Mesendoderm (in vitro differentiated cells): ENCODE results near the gene CYP26B1.

Source experiments
- DNase-seq: peaks from one replicate; pipeline ENCODE4 v3.0.0; 2013
- H2AK5ac ChIP-seq: 2 replicates; pipeline ENCODE4 v1.6.1; 2013; ENCODE audit warnings: low read length, inconsistent platforms
- H2BK120ac ChIP-seq: 2 replicates; pipeline ENCODE4 v1.6.1; 2013; ENCODE audit warnings: low read depth, mild to moderate bottlenecking, low read length, moderate library complexity, mixed read lengths
- H2BK15ac ChIP-seq: replicated peaks from 2 replicates; pipeline ENCODE4 v1.6.1; 2013; ENCODE audit warnings: low read depth, mild to moderate bottlenecking, moderate library complexity
- H2BK5ac ChIP-seq: 2 replicates; pipeline ENCODE4 v1.6.1; 2013; ENCODE audit warnings: low read length, inconsistent platforms
- H3K18ac ChIP-seq: 2 replicates; pipeline ENCODE4 v1.6.1; 2013; ENCODE audit warnings: mild to moderate bottlenecking, low read length, mixed read lengths
- H3K23ac ChIP-seq: one replicate; pipeline ENCODE4 v1.6.1; 2013; ENCODE audit warnings: low read length
- H3K27ac ChIP-seq: 2 replicates; pipeline ENCODE4 v1.5.1; 2013; ENCODE audit warnings: low read depth, mild to moderate bottlenecking, inconsistent platforms, low read length, moderate library complexity
- H3K27me3 ChIP-seq: 2 replicates; pipeline ENCODE4 v1.6.1; 2013; ENCODE audit warnings: low read length, control low read depth, mild to moderate bottlenecking, inconsistent platforms; ENCODE audit not compliant: insufficient read depth, poor library complexity
- H3K36me3 ChIP-seq: 2 replicates; pipeline ENCODE4 v1.6.1; 2013; ENCODE audit warnings: low read length, inconsistent platforms; ENCODE audit not compliant: control insufficient read depth, insufficient read depth
- H3K4ac ChIP-seq: one replicate; pipeline ENCODE4 v1.6.1; 2013; ENCODE audit warnings: low read depth, mild to moderate bottlenecking, low read length, moderate library complexity
- H3K4me1 ChIP-seq: 2 replicates; pipeline ENCODE4 v1.6.1; 2013; ENCODE audit warnings: low read depth, low read length, inconsistent platforms; ENCODE audit not compliant: control insufficient read depth
- H3K4me2 ChIP-seq: 2 replicates; pipeline ENCODE4 v1.6.1; 2013; ENCODE audit warnings: low read length
- H3K4me3 ChIP-seq: 2 replicates; pipeline ENCODE4 v1.5.1; 2013; ENCODE audit warnings: mild to moderate bottlenecking, low read length
- H3K56ac ChIP-seq: one replicate; pipeline ENCODE4 v1.6.1; 2013; ENCODE audit warnings: low read length
- H3K79me1 ChIP-seq: 2 replicates; pipeline ENCODE4 v1.6.1; 2013; ENCODE audit warnings: low read length, inconsistent platforms
- H3K79me2 ChIP-seq: 2 replicates; pipeline ENCODE4 v1.6.1; 2013; ENCODE audit warnings: mild to moderate bottlenecking, low read length; ENCODE audit not compliant: control insufficient read depth, insufficient read depth
- H3K9ac ChIP-seq: 2 replicates; pipeline ENCODE4 v1.6.1; 2013; ENCODE audit warnings: low read length, inconsistent platforms
- H4K5ac ChIP-seq: one replicate; pipeline ENCODE4 v1.6.1; 2013; ENCODE audit warnings: low read length
- H4K8ac ChIP-seq: one replicate; pipeline ENCODE4 v1.6.1; 2013; ENCODE audit warnings: low read depth, mild to moderate bottlenecking, control low read depth, low read length, moderate library complexity
- WGBS: extraction: QIAGEN DNeasy Blood & Tissue Kit; methylation state at CpG from one replicate; pipeline ENCODE4 v1.1.7; 2013; ENCODE audit warnings: low lambda C conversion rate, missing lambda C conversion rate; ENCODE audit not compliant: insufficient coverage; ENCODE audit errors: extremely low coverage; 5-methylcytosine and 5-hydroxymethylcytosine counted together

Gene CYP26B1

GRCh38 chr2:72175636-72176035 is 28.0 kb upstream of the CYP26B1 start:
- no CpG with 5 or more reads among the region's 4 CpGs for WGBS
- H4K8ac ChIP-seq = no peak overlapping the region

GRCh38 chr2:72173640-72174321 is 26.1 kb upstream of the CYP26B1 start:
- no peak overlapping the region for H3K9ac ChIP-seq
- WGBS = no CpG with 5 or more reads among the region's 8 CpGs
- no peak overlapping the region for H2BK120ac ChIP-seq
- no peak overlapping the region for H3K4me3 ChIP-seq
- H3K23ac ChIP-seq = no peak overlapping the region
- H3K36me3 ChIP-seq = no peaks in the 10 kb centered on the region
- H3K4me1 ChIP-seq = peaks cover 9% of the 10 kb centered on the region
- no peak overlapping the region for H2AK5ac ChIP-seq
- no peak overlapping the region for H2BK5ac ChIP-seq
- H3K4me2 ChIP-seq = no peak overlapping the region
- H3K27ac ChIP-seq = peak overlapping the region; percentile 15
- H3K27me3 ChIP-seq = no peaks in the 10 kb centered on the region
- no peaks in the 10 kb centered on the region for H3K79me1 ChIP-seq
- no peaks in the 10 kb centered on the region for H3K79me2 ChIP-seq
- H4K5ac ChIP-seq = no peak overlapping the region
- no peak overlapping the region for H3K4ac ChIP-seq
- no peak overlapping the region for H2BK15ac ChIP-seq
- peak; percentile 86 for DNase-seq
- no peak overlapping the region for H4K8ac ChIP-seq
- H3K56ac ChIP-seq = peak overlapping the region; percentile 56
- H3K18ac ChIP-seq = peak overlapping the region; percentile 33

More at GRCh38 chr2:72175636-72176035, 28.0 kb upstream of the CYP26B1 start:
- Histone ChIP-seq H3K9ac (no peak overlapping the region), H2BK5ac (no peak overlapping the region), H3K23ac (no peak overlapping the region), H3K4me1 (peaks cover 9% of the 10 kb centered on the region), H3K36me3 (no peaks in the 10 kb centered on the region), H3K56ac (no peak overlapping the region), H3K18ac (no peak overlapping the region), H3K79me1 (no peaks in the 10 kb centered on the region), H3K4ac (no peak overlapping the region), H2AK5ac (no peak overlapping the region), H3K27me3 (no peaks in the 10 kb centered on the region), H3K27ac (no peak overlapping the region), H3K4me2 (no peak overlapping the region), H2BK15ac (no peak overlapping the region), H3K79me2 (no peaks in the 10 kb centered on the region), H2BK120ac (no peak overlapping the region), H4K5ac (no peak overlapping the region), H3K4me3 (no peak overlapping the region)
- no peak for DNase-seq

- Histone ChIP-seq H3K56ac (no peak overlapping the region), H3K79me1 (no peaks in the 10 kb centered on the region), H3K36me3 (no peaks in the 10 kb centered on the region), H3K9ac (no peak overlapping the region), H3K4me3 (no peak overlapping the region), H3K18ac (no peak overlapping the region), H3K4ac (no peak overlapping the region), H2BK120ac (no peak overlapping the region), H2AK5ac (no peak overlapping the region), H3K4me1 (peaks cover 9% of the 10 kb centered on the region), H2BK5ac (no peak overlapping the region), H3K27ac (no peak overlapping the region), H2BK15ac (no peak overlapping the region), H4K5ac (no peak overlapping the region), H3K79me2 (no peaks in the 10 kb centered on the region), H4K8ac (no peak overlapping the region), H3K23ac (no peak overlapping the region), H3K27me3 (no peaks in the 10 kb centered on the region), H3K4me2 (no peak overlapping the region)
- no CpG with 5 or more reads among the region's 2 CpGs for WGBS
- no peak for DNase-seq
Measured at GRCh38 chr2:72172478-72172877, 24.8 kb upstream of the CYP26B1 start.

- no peak overlapping the region for H2BK120ac ChIP-seq
- no peak overlapping the region for H3K4ac ChIP-seq
- H2BK5ac ChIP-seq = no peak overlapping the region
- H4K8ac ChIP-seq = no peak overlapping the region
- WGBS = no CpG with 5 or more reads among the region's 3 CpGs
- H3K27me3 ChIP-seq = no peaks in the 10 kb centered on the region
- no peak overlapping the region for H2BK15ac ChIP-seq
- H3K4me2 ChIP-seq = no peak overlapping the region
- H3K9ac ChIP-seq = no peak overlapping the region
- no peak overlapping the region for H2AK5ac ChIP-seq
- H3K79me2 ChIP-seq = no peaks in the 10 kb centered on the region
- no peak overlapping the region for H3K23ac ChIP-seq
- no peak overlapping the region for H3K18ac ChIP-seq
- H3K4me3 ChIP-seq = no peak overlapping the region
- H3K36me3 ChIP-seq = no peaks in the 10 kb centered on the region
- no peaks in the 10 kb centered on the region for H3K79me1 ChIP-seq
- no peak overlapping the region for H4K5ac ChIP-seq
- no peak overlapping the region for H3K56ac ChIP-seq
- DNase-seq = no peak
- no peaks in the 10 kb centered on the region for H3K4me1 ChIP-seq
- no peak overlapping the region for H3K27ac ChIP-seq
Measured at GRCh38 chr2:72166279-72166678, 18.6 kb upstream of the CYP26B1 start.

- WGBS = no CpG with 5 or more reads among the region's 3 CpGs
- Histone ChIP-seq H2BK5ac (no peak overlapping the region), H2BK15ac (no peak overlapping the region)
Measured at GRCh38 chr2:72165792-72166191, 18.1 kb upstream of the CYP26B1 start.

GRCh38 chr2:72162574-72162973 is 14.9 kb upstream of the CYP26B1 start:
- Histone ChIP-seq H4K8ac (no peak overlapping the region), H3K4me1 (no peaks in the 10 kb centered on the region), H3K27me3 (no peaks in the 10 kb centered on the region), H3K36me3 (no peaks in the 10 kb centered on the region), H3K27ac (no peak overlapping the region), H2BK5ac (no peak overlapping the region), H4K5ac (no peak overlapping the region), H2BK120ac (no peak overlapping the region), H3K4me2 (no peak overlapping the region), H3K79me2 (no peaks in the 10 kb centered on the region), H3K9ac (no peak overlapping the region), H3K18ac (no peak overlapping the region), H2BK15ac (no peak overlapping the region), H3K23ac (no peak overlapping the region), H3K56ac (no peak overlapping the region), H2AK5ac (no peak overlapping the region), H3K4me3 (no peak overlapping the region), H3K79me1 (no peaks in the 10 kb centered on the region), H3K4ac (no peak overlapping the region)
- no CpG with 5 or more reads among the region's 5 CpGs for WGBS
- DNase-seq = no peak

More at GRCh38 chr2:72165792-72166191, 18.1 kb upstream of the CYP26B1 start:
- H4K5ac ChIP-seq = no peak overlapping the region
- H3K4ac ChIP-seq = no peak overlapping the region
- no peak for DNase-seq
- H3K36me3 ChIP-seq = no peaks in the 10 kb centered on the region
- no peaks in the 10 kb centered on the region for H3K4me1 ChIP-seq
- no peak overlapping the region for H3K9ac ChIP-seq
- H3K4me2 ChIP-seq = no peak overlapping the region
- H2AK5ac ChIP-seq = no peak overlapping the region
- no peaks in the 10 kb centered on the region for H3K27me3 ChIP-seq
- no peak overlapping the region for H3K4me3 ChIP-seq
- H3K56ac ChIP-seq = no peak overlapping the region
- H2BK120ac ChIP-seq = no peak overlapping the region
- no peaks in the 10 kb centered on the region for H3K79me2 ChIP-seq
- H3K79me1 ChIP-seq = no peaks in the 10 kb centered on the region
- H3K18ac ChIP-seq = no peak overlapping the region
- no peak overlapping the region for H3K23ac ChIP-seq
- no peak overlapping the region for H4K8ac ChIP-seq
- no peak overlapping the region for H3K27ac ChIP-seq
